Stimulated activated effector memory CD8-positive, alpha-beta T cell treated with anti-CD3 and anti-CD28 coated beads, Interleukin-12 subunit alpha, Interleukin-12 subunit beta, amount 100 ng/mL, for 72 hours (primary cell): ENCODE results near the gene SLC38A2.
"Not testable (repeated sequence)": the region's sequence is repeated elsewhere in the genome, so short reads cannot be mapped to it uniquely, and the experiment has no call there.

Source experiments
- ATAC-seq: fragments of 150-1000 bp; cut with Tn5 transposase; 2 replicates; pipeline ENCODE4 v1.10.0; 2021
- DNase-seq, 2 donors: peaks; one replicate each; pipeline ENCODE4 v3.0.0; 2021 to 2022; ENCODE audit warnings: low spot score in 2 of 2
- H3K27ac Mint-ChIP-seq: one replicate; pipeline ENCODE4 v1.8.0; 2022; ENCODE audit warnings: mild to moderate bottlenecking, mixed read lengths
- H3K36me3 Mint-ChIP-seq: one replicate; pipeline ENCODE4 v1.8.0; 2022; ENCODE audit warnings: mild to moderate bottlenecking, mixed read lengths
- H3K4me1 Mint-ChIP-seq: one replicate; pipeline ENCODE4 v1.8.0; 2022; ENCODE audit warnings: mixed read lengths
- H3K4me3 Mint-ChIP-seq: one replicate; pipeline ENCODE4 v1.8.0; 2022; ENCODE audit warnings: mild to moderate bottlenecking, mixed read lengths
- H3K9me3 Mint-ChIP-seq: one replicate; pipeline ENCODE4 v1.8.0; 2022; ENCODE audit warnings: mixed read lengths

SLC38A2 gene

GRCh38 chr12:46402941-46403718 is 30.6 kb upstream of the SLC38A2 start:
- Mint-ChIP-seq H3K36me3 (no peaks in the 10 kb centered on the region), H3K4me1 (peaks cover 31% of the 10 kb centered on the region), H3K27ac (no peak overlapping the region), H3K4me3 (no peak overlapping the region), H3K9me3 (no peaks in the 10 kb centered on the region)
- ATAC-seq = no peak
- no peak for DNase-seq

DNA sequence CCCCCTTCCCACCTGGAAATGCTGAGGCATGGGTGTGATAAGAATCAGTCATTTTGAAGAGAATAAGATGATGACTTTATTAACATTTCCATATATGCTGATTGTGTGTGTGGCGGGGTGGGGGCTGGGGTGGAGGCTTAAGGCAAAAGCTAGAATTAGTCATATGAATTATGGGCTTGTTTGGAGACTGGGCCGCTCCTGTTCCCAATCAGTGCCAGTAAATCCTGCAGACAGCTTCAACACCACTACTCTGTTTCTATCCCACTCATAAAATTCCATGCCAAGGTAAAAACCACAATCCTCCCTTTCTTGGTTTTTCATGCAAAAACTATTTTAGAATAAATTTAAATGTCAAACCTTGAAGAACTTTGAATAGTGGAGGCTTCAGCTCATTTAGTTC is 29.9 kb upstream of the SLC38A2 start:
- Mint-ChIP-seq H3K4me3 (no peak overlapping the region), H3K4me1 (peaks cover 27% of the 10 kb centered on the region), H3K9me3 (no peaks in the 10 kb centered on the region), H3K27ac (no peak overlapping the region), H3K36me3 (no peaks in the 10 kb centered on the region)
- no peak for ATAC-seq
- no peak for DNase-seq

DNA sequence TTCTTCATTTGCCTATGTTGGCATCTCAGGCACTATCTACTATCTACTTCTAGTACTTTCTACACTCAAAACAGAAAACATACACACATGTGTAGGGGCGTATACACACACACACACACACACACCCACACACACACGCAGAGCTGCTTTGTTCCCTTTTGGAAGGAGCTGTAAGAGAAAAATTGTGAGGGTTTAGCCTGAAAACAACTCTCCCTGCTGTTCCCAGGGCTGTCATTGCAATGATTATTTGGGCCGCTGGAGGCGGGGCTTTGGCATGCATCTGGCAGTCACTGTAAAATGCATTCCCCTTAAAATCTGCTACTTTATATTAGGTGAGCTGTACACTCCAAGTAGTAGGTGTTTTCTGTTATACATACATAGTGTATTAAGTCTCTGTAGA is 29.1 kb upstream of the SLC38A2 start:
- ATAC-seq (no peak), DNase-seq (no peak)
- no peak overlapping the region for H3K27ac Mint-ChIP-seq
- H3K9me3 Mint-ChIP-seq = no peaks in the 10 kb centered on the region
- no peaks in the 10 kb centered on the region for H3K36me3 Mint-ChIP-seq
- peaks cover 23% of the 10 kb centered on the region for H3K4me1 Mint-ChIP-seq
- H3K4me3 Mint-ChIP-seq = no peak overlapping the region

DNA sequence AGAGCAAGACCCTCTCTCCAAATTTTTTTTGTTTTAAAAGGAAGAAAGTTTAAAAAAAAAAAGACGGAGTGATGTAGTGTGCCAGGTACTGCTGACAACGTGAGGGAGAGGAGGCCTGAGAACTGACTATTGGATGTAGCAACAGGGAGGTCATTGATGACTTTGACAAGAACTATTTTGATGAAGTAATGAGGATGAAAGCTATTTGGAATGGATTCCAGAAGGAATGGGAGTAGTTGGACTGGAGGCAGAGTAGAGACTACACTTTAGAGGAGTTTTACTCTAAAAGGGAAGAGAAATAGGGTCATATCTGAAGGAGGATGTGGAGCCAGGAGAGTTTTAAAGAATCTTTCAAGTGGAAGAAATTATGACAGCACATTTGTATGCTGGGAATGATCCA is 27.8 kb upstream of the SLC38A2 start:
- H3K9me3 Mint-ChIP-seq = no peaks in the 10 kb centered on the region
- ATAC-seq (no peak), DNase-seq (no peak)
- H3K27ac Mint-ChIP-seq = no peak overlapping the region
- peaks cover 23% of the 10 kb centered on the region for H3K4me1 Mint-ChIP-seq
- H3K4me3 Mint-ChIP-seq = no peak overlapping the region
- H3K36me3 Mint-ChIP-seq = no peaks in the 10 kb centered on the region

DNA sequence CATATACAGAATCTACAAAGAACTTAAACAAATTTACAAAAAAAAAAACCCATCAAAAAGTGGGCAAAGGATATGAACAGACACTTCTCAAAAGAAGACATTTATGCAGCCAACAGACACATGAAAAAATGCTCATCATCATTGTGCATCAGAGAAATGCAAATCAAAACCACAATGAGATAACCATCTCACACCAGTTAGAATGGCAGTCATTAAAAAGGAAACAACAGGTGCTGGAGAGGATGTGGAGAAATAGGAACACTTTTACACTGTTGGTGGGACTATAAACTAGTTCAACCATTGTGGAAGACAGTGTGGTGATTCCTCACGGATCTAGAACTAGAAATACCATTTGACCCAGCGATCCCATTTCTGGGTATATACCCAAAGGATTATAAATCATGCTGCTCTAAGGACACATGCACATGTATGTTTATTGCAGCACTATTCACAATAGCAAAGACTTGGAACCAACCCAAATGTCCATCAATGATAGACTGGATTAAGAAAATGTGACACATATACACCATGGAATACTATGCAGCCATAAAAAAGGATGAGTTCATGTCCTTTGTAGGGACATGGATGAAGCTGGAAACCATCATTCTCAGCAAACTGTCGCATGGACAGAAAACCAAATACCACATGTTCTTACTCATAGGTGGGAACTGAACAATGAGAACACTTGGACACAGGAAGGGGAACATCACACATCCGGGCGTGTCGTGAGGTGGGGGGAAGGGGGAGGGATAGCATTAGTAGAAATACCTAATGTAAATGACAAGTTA is 27.1 kb upstream of the SLC38A2 start:
- DNase-seq, ATAC-seq, H3K9me3 Mint-ChIP-seq, H3K4me3 Mint-ChIP-seq, H3K36me3 Mint-ChIP-seq, H3K27ac Mint-ChIP-seq: not testable (repeated sequence)
- peaks cover 23% of the 10 kb centered on the region for H3K4me1 Mint-ChIP-seq

GRCh38 chr12:46396826-46397225 is 24.3 kb upstream of the SLC38A2 start:
- DNase-seq (no peak), ATAC-seq (no peak)
- Mint-ChIP-seq H3K4me1 (peaks cover 23% of the 10 kb centered on the region), H3K27ac (no peak overlapping the region), H3K9me3 (no peaks in the 10 kb centered on the region), H3K4me3 (no peak overlapping the region), H3K36me3 (no peaks in the 10 kb centered on the region)

DNA sequence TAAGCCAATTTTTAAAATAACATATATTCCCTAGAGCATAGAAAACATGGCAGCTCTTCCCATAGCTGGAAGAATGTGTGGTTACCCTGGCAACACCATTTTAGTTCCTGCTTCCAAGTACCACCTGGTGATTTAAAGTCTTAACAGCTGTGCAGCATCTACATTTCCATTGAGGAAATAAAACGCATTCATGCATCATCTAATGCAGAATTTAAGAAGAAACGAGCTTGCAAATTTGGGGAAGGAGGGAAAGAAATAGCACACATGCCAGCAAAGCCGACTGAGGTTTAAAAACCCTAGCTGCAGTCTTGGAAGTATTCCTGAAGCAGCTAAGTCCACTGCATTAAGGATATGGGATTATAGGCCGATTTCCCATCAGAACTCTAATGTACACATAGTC is 22.8 kb upstream of the SLC38A2 start:
- DNase-seq = no peak
- peaks cover 32% of the 10 kb centered on the region for H3K4me1 Mint-ChIP-seq
- H3K27ac Mint-ChIP-seq = no peak overlapping the region
- no peak for ATAC-seq
- no peaks in the 10 kb centered on the region for H3K36me3 Mint-ChIP-seq
- no peak overlapping the region for H3K4me3 Mint-ChIP-seq
- H3K9me3 Mint-ChIP-seq = no peaks in the 10 kb centered on the region

- no peak overlapping the region for H3K4me3 Mint-ChIP-seq
- H3K4me1 Mint-ChIP-seq = peaks cover 38% of the 10 kb centered on the region
Observed at GRCh38 chr12:46391630-46392029, 19.1 kb upstream of the SLC38A2 start.

GRCh38 chr12:46390881-46391280 is 18.3 kb upstream of the SLC38A2 start:
- Mint-ChIP-seq H3K36me3 (no peaks in the 10 kb centered on the region), H3K4me3 (peak overlapping the region; percentile 23), H3K4me1 (peaks cover 38% of the 10 kb centered on the region), H3K27ac (peak overlapping the region; percentile 62), H3K9me3 (no peaks in the 10 kb centered on the region)
- DNase-seq (peak in 1 of 2 donors; percentile 63), ATAC-seq (peak; percentile 57)

More at GRCh38 chr12:46391630-46392029, 19.1 kb upstream of the SLC38A2 start:
- no peaks in the 10 kb centered on the region for H3K9me3 Mint-ChIP-seq
- ATAC-seq (no peak), DNase-seq (no peak)
- H3K27ac Mint-ChIP-seq = peak overlapping the region; percentile 62
- no peaks in the 10 kb centered on the region for H3K36me3 Mint-ChIP-seq

GRCh38 chr12:46390304-46390703 is 17.7 kb upstream of the SLC38A2 start:
- Mint-ChIP-seq H3K4me1 (peaks cover 38% of the 10 kb centered on the region), H3K4me3 (peak overlapping the region; percentile 23), H3K27ac (peak overlapping the region; percentile 62)

GRCh38 chr12:46389031-46389616 is 16.6 kb upstream of the SLC38A2 start:
- H3K4me3 Mint-ChIP-seq = no peak overlapping the region
- DNase-seq (no peak), ATAC-seq (no peak)
- no peaks in the 10 kb centered on the region for H3K36me3 Mint-ChIP-seq
- H3K27ac Mint-ChIP-seq = peak overlapping the region; percentile 17
- no peaks in the 10 kb centered on the region for H3K9me3 Mint-ChIP-seq
- peaks cover 38% of the 10 kb centered on the region for H3K4me1 Mint-ChIP-seq

More at GRCh38 chr12:46390304-46390703, 17.7 kb upstream of the SLC38A2 start:
- no peaks in the 10 kb centered on the region for H3K36me3 Mint-ChIP-seq
- ATAC-seq = no peak
- no peaks in the 10 kb centered on the region for H3K9me3 Mint-ChIP-seq
- no peak for DNase-seq

DNA sequence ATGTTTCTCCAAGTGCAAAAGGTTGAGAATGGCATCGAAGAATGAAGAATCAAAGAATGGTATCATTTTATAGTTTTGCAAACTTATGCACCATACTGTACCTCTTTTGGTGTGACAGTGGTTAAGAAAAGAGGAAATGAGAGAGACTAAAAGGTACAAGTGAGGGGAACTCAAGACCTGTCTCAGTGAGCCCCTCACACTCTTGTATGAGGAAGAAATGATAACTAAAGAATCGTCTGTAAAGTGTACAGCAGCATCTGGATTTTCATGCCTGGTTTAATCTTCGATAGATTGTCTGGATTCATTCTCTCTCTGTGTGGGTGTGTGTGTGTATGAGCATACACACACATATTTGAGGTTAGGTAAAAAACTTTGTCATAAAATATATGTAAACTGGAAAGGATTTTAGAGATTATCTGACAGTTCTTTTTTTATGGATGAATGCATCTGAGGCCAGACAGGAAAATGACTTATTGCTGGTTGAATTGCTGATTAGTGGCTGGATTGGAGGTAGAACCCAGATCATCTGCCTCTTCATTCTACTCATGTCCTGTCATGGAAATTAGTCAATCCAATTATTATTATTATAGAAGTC is 16.0 kb upstream of the SLC38A2 start:
- Mint-ChIP-seq H3K9me3 (no peaks in the 10 kb centered on the region), H3K36me3 (peaks cover 4% of the 10 kb centered on the region), H3K4me1 (peaks cover 38% of the 10 kb centered on the region), H3K27ac (peak overlapping the region; percentile 17), H3K4me3 (no peak overlapping the region)
- ATAC-seq = no peak
- DNase-seq = no peak

DNA sequence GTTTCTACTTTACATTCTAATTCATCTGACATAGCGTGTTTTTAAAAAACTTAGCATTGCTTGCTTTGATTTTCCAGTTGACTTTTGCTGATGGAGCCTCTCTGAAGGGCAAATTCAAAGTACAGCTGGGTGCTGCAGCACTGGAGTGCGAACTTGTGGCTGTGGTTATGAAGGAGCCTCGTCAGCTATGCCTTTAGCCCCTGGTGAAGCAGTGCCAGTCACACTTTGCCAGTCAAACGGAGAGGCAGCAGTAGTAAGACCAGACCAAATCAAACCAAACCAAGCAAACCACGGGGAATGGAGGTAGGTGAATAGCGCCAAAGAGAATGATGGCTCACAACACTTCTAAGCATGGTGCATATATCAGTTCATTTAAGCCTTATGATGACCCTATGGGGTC is 15.1 kb upstream of the SLC38A2 start:
- no peaks in the 10 kb centered on the region for H3K9me3 Mint-ChIP-seq
- peaks cover 41% of the 10 kb centered on the region for H3K4me1 Mint-ChIP-seq
- ATAC-seq (peak; percentile 60), DNase-seq (peak; percentile 16 to 72)
- peaks cover 13% of the 10 kb centered on the region for H3K36me3 Mint-ChIP-seq
- H3K27ac Mint-ChIP-seq = no peak overlapping the region
- peak overlapping the region; percentile 22 for H3K4me3 Mint-ChIP-seq

GRCh38 chr12:46386877-46387629 is 14.5 kb upstream of the SLC38A2 start:
- no peak overlapping the region for H3K27ac Mint-ChIP-seq
- ATAC-seq (no peak), DNase-seq (no peak)
- peaks cover 16% of the 10 kb centered on the region for H3K36me3 Mint-ChIP-seq
- peak overlapping the region; percentile 22 for H3K4me3 Mint-ChIP-seq
- peaks cover 45% of the 10 kb centered on the region for H3K4me1 Mint-ChIP-seq
- no peaks in the 10 kb centered on the region for H3K9me3 Mint-ChIP-seq
